Measurements from ENCODE around the gene ZBTB9.
"Not testable (repeated sequence)": the region's sequence is repeated elsewhere in the genome, so short reads cannot be mapped to it uniquely, and the experiment has no call there.

ZBTB9 gene

GRCh38 chr6:33466075-33466735 is 11.8 kb downstream of the ZBTB9 start:
- DNase-seq: no peak

- no peak for DNase-seq
These were observed 12.7 kb downstream of the ZBTB9 start for GRCh38 chr6:33467091-33467490.

- no peak for DNase-seq
These were observed 15.3 kb downstream of the ZBTB9 start for GRCh38 chr6:33469661-33470060.

- no peak for DNase-seq
These were observed 23.5 kb downstream of the ZBTB9 start for GRCh38 chr6:33477864-33478263.

GRCh38 chr6:33481192-33481591 is 26.8 kb downstream of the ZBTB9 start:
- no peak for DNase-seq

GRCh38 chr6:33482620-33483019 is 28.2 kb downstream of the ZBTB9 start:
- not testable (repeated sequence) for DNase-seq

- no peak for DNase-seq
These were observed 29.3 kb downstream of the ZBTB9 start for GRCh38 chr6:33483678-33484077.

GRCh38 chr6:33484673-33485262 is 30.4 kb downstream of the ZBTB9 start:
- not testable (repeated sequence) for DNase-seq

- DNase-seq: not testable (repeated sequence)
These were observed 31.3 kb downstream of the ZBTB9 start for GRCh38 chr6:33485680-33486079.

GRCh38 chr6:33488339-33488738 is 34.0 kb downstream of the ZBTB9 start:
- DNase-seq: no peak

GRCh38 chr6:33490198-33490597 is 35.8 kb downstream of the ZBTB9 start:
- DNase-seq: no peak

- no peak for DNase-seq
These were observed 36.2 kb downstream of the ZBTB9 start for GRCh38 chr6:33490621-33491020.

GRCh38 chr6:33492093-33492492 is 37.7 kb downstream of the ZBTB9 start:
- no peak for DNase-seq

GRCh38 chr6:33497157-33497556 is 42.8 kb downstream of the ZBTB9 start:
- DNase-seq: no peak

GRCh38 chr6:33502486-33502885 is 48.1 kb downstream of the ZBTB9 start:
- no peak for DNase-seq

- DNase-seq: no peak
These were observed 50.1 kb downstream of the ZBTB9 start for GRCh38 chr6:33504486-33504885.

- no peak for DNase-seq
These were observed 51.4 kb downstream of the ZBTB9 start for GRCh38 chr6:33505548-33506370.

All from NCI-H524 (cell line).